HEK293T (cell line): ENCODE results near the gene BAZ1B.

Experiments used
- BHLHE40 ChIP-seq: fragments of 450-650 bp; IDR thresholded peaks from 2 replicates; pipeline ENCODE4 v1.6.1; 2016; ENCODE audit warnings: mild to moderate bottlenecking, moderate library complexity, borderline replicate concordance
- FOXA1 ChIP-seq: fragments of 450-650 bp; IDR thresholded peaks from 2 replicates; pipeline ENCODE4 v1.6.1; 2016; ENCODE audit warnings: mild to moderate bottlenecking
- FOXK2 ChIP-seq: fragments of 450-650 bp; IDR thresholded peaks from 2 replicates; pipeline ENCODE4 v1.6.1; 2016; ENCODE audit warnings: mild to moderate bottlenecking
- ZNF384 ChIP-seq: fragments of 450-650 bp; IDR thresholded peaks from 2 replicates; pipeline ENCODE4 v1.6.1; 2016

- TF ChIP-seq BHLHE40 (no peak), FOXA1 (no peak), ZNF384 (no peak), FOXK2 (no peak)
Observed at GRCh38 chr7:73432676-73433075, 89.4 kb downstream of the BAZ1B start.
